Ovary (tissue), 3 donors: ENCODE data around the gene GPR37.

Experiments
- CTCF ChIP-seq, 3 donors: fragments of 450-650 bp in 2 of 3; fragments of 200-600 bp in 1 of 3; IDR thresholded peaks; one replicate each; pipeline versions ENCODE4 v1.5.1 to v1.8.0; 2016 to 2022; ENCODE audit warnings: antibody characterized with exemption in 3 of 3, mild to moderate bottlenecking in 1 of 3
- EP300 ChIP-seq: sonication (generic); formaldehyde crosslinking; IDR thresholded peaks from one replicate; pipeline ENCODE4 v1.6.1; 2017; ENCODE audit warnings: antibody characterized with exemption
- POLR2A ChIP-seq: fragments of 450-650 bp; IDR thresholded peaks from one replicate; pipeline ENCODE4 v1.6.1; 2017; ENCODE audit warnings: antibody characterized with exemption, mild to moderate bottlenecking, moderate library complexity
- donor health status: DM: no; HTN: no; CAD: no.

GRCh38 chr7:124723012-124723411 is 42.6 kb downstream of the GPR37 start:
- TF ChIP-seq POLR2A = no peak
- TF ChIP-seq CTCF (IDR thresholded peaks at IDR 0.05) = no peak
- no peak for TF ChIP-seq EP300
